ENCODE measurements around the gene TSPYL6. TPM values are rescaled to one million over a fixed set of nuclear protein-coding genes. Genes with fewer than 3 reads are reported as not detected.

TSPYL6 gene
- polyA plus RNA-seq, 2 of the 4 experiments (the other 2 are of a cell fraction): not detected

DNA sequence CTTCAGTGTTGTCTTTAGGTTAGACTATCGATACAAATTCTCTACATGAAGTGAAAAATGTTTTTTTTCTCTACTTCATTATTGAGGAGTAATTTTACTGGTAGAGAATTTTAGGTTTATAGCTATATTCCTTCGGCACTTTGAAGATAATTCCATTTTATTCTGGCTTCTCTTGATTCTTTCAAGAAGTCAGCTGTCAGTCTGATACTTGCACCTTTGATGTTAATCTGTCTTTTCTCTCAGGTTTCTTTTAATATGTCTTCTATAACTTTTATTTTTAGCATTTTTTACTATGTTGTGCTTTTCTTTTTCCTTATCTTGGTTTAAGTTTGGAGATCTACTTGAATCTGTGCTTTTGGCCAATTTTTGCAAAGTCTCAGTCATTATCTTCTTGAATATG lies 18.6 kb downstream of the TSPYL6 start:
- WGBS (ENCODE audit: missing lambda C conversion rate): 31% methylated on average over 2 of the region's 2 CpGs
- H3K4me1 ChIP-seq: no peaks in the 10 kb centered on the region
- H3K9me3 ChIP-seq: peaks cover 3% of the 10 kb centered on the region; the same call in 1 of the 3 replicates
- H3K27ac ChIP-seq: no peak overlapping the region
- ChIA-PET CTCF (no interaction called here), POLR2A (no interaction called here)
- no peak for ATAC-seq
- FAIRE-seq: no peak
- TF ChIP-seq ATOH8 (CRISPR knock-in tag; IDR thresholded peaks at IDR 0.05; ENCODE audit: low read depth) (no peak), HMGXB4 (CRISPR knock-in tag; IDR thresholded peaks at IDR 0.05; ENCODE audit: borderline replicate concordance) (no peak), PHF8 (IDR thresholded peaks at IDR 0.05; ENCODE audit: borderline replicate concordance, low read depth) (no peak), CEBPB (IDR thresholded peaks at IDR 0.05) (no peak), POLR2A (IDR thresholded peaks at IDR 0.05; ENCODE audit: low read length) (no peak)
- no peak for DNase-seq (ENCODE audit: low read depth in 1 of 2, low spot score in 1 of 2)
- H3K4me2 ChIP-seq: no peak overlapping the region
- H3K4me3 ChIP-seq: no peak overlapping the region

- Histone ChIP-seq H3K4me1 (no peaks in the 10 kb centered on the region), H3K4me2 (no peak overlapping the region), H3K9me3 (peaks cover 3% of the 10 kb centered on the region; the same call in 1 of the 3 replicates), H3K4me3 (no peak overlapping the region), H3K27ac (no peak overlapping the region)
- ChIA-PET POLR2A (no interaction called here), CTCF (no interaction called here)
- no peak for TF ChIP-seq CBX8 (IDR thresholded peaks at IDR 0.05)
- no peak for TF ChIP-seq HMGXB4 (CRISPR knock-in tag; IDR thresholded peaks at IDR 0.05; ENCODE audit: borderline replicate concordance)
- no peak for TF ChIP-seq POLR2AphosphoS2 (conservative IDR thresholded peaks at IDR 0.05; ENCODE audit: low read length)
- TF ChIP-seq KDM1A (IDR thresholded peaks at IDR 0.05; ENCODE audit: low read depth): no peak
- TF ChIP-seq, protein P1, sequence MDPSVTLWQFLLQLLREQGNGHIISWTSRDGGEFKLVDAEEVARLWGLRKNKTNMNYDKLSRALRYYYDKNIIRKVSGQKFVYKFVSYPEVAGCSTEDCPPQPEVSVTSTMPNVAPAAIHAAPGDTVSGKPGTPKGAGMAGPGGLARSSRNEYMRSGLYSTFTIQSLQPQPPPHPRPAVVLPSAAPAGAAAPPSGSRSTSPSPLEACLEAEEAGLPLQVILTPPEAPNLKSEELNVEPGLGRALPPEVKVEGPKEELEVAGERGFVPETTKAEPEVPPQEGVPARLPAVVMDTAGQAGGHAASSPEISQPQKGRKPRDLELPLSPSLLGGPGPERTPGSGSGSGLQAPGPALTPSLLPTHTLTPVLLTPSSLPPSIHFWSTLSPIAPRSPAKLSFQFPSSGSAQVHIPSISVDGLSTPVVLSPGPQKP (IDR thresholded peaks at IDR 0.05; ENCODE audit: low read depth, low read length): no peak
- TF ChIP-seq ATOH8 (CRISPR knock-in tag; IDR thresholded peaks at IDR 0.05; ENCODE audit: low read depth): no peak
- no peak for TF ChIP-seq EHMT2 (IDR thresholded peaks at IDR 0.05; ENCODE audit: low read depth)
- TF ChIP-seq, protein P2, sequence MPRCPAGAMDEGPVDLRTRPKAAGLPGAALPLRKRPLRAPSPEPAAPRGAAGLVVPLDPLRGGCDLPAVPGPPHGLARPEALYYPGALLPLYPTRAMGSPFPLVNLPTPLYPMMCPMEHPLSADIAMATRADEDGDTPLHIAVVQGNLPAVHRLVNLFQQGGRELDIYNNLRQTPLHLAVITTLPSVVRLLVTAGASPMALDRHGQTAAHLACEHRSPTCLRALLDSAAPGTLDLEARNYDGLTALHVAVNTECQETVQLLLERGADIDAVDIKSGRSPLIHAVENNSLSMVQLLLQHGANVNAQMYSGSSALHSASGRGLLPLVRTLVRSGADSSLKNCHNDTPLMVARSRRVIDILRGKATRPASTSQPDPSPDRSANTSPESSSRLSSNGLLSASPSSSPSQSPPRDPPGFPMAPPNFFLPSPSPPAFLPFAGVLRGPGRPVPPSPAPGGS (IDR thresholded peaks at IDR 0.05): no peak
- no peak for TF ChIP-seq NPAS2 (CRISPR knock-in tag; IDR thresholded peaks at IDR 0.05; ENCODE audit: borderline replicate concordance)
- TF ChIP-seq HOXA7 (CRISPR knock-in tag; IDR thresholded peaks at IDR 0.05): no peak
- TF ChIP-seq, protein P3, sequence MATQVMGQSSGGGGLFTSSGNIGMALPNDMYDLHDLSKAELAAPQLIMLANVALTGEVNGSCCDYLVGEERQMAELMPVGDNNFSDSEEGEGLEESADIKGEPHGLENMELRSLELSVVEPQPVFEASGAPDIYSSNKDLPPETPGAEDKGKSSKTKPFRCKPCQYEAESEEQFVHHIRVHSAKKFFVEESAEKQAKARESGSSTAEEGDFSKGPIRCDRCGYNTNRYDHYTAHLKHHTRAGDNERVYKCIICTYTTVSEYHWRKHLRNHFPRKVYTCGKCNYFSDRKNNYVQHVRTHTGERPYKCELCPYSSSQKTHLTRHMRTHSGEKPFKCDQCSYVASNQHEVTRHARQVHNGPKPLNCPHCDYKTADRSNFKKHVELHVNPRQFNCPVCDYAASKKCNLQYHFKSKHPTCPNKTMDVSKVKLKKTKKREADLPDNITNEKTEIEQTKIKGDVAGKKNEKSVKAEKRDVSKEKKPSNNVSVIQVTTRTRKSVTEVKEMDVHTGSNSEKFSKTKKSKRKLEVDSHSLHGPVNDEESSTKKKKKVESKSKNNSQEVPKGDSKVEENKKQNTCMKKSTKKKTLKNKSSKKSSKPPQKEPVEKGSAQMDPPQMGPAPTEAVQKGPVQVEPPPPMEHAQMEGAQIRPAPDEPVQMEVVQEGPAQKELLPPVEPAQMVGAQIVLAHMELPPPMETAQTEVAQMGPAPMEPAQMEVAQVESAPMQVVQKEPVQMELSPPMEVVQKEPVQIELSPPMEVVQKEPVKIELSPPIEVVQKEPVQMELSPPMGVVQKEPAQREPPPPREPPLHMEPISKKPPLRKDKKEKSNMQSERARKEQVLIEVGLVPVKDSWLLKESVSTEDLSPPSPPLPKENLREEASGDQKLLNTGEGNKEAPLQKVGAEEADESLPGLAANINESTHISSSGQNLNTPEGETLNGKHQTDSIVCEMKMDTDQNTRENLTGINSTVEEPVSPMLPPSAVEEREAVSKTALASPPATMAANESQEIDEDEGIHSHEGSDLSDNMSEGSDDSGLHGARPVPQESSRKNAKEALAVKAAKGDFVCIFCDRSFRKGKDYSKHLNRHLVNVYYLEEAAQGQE (IDR thresholded peaks at IDR 0.05): no peak
- TF ChIP-seq KDM5A (IDR thresholded peaks at IDR 0.05): no peak
- no peak for TF ChIP-seq HOXB13 (CRISPR knock-in tag; IDR thresholded peaks at IDR 0.05; ENCODE audit: low read depth)
- no peak for TF ChIP-seq MYC (IDR thresholded peaks at IDR 0.05; ENCODE audit: borderline replicate concordance, low read length)
- 15% methylated on average over 4 of the region's 4 CpGs for WGBS (ENCODE audit: missing lambda C conversion rate)
- DNase-seq (ENCODE audit: low read depth in 1 of 2, low spot score in 1 of 2) (no peak), ATAC-seq (no peak), FAIRE-seq (no peak)
Observed at GRCh38 chr2:54233832-54234649, 22.0 kb downstream of the TSPYL6 start.

Data from A549 (cell line).